Body of pancreas (tissue), 4 donors: ENCODE data around the gene HSF4. TPM values are rescaled to one million over a fixed set of nuclear protein-coding genes. Genes with fewer than 3 reads are reported as not detected.

Source experiments
- ATAC-seq: fragments of 150-250 bp; one replicate; pipeline ENCODE4 v1.9.1; 2016
- DNase-seq, 4 donors: peaks; one replicate each; pipeline ENCODE4 v3.0.0-alpha.2; 2019
- H3K27ac ChIP-seq, 4 donors: fragments of 200-600 bp; sonication (generic); 1 replicate in 3 of 4; 2 replicates in 1 of 4; pipeline versions ENCODE4 v1.5.1 to v1.6.1; 2016 to 2019; ENCODE audit warnings: mild to moderate bottlenecking in 1 of 4, mixed read lengths in 1 of 4, moderate library complexity in 1 of 4
- H3K27me3 ChIP-seq, 2 donors: fragments of 200-600 bp; sonication (generic); one replicate each; pipeline ENCODE4 v1.6.0; 2016; ENCODE audit warnings: mild to moderate bottlenecking in 1 of 2
- H3K36me3 ChIP-seq, 2 donors: fragments of 200-600 bp; sonication (generic); replicated peaks in 1 of 2; 2 replicates each; pipeline ENCODE4 v1.5.1; 2016; ENCODE audit warnings: low read depth in 2 of 2; ENCODE audit not compliant: insufficient read depth in 1 of 2
- H3K4me1 ChIP-seq: fragments of 200-600 bp; sonication (generic); one replicate; pipeline ENCODE4 v1.6.0; 2016
- H3K4me3 ChIP-seq, 2 donors: fragments of 200-600 bp; sonication (generic); 1 replicate in 1 of 2; 2 replicates in 1 of 2; pipeline ENCODE4 v1.5.1; 2016 to 2019
- H3K9me3 ChIP-seq, 3 donors: fragments of 200-600 bp; sonication (generic); 1 replicate in 2 of 3; 2 replicates in 1 of 3; pipeline ENCODE4 v1.5.1; 2016
- CTCF ChIP-seq, 7 experiments: fragments of 450-650 bp in 4 of 7; fragments of 200-600 bp in 3 of 7; sonication (generic) in 3 of 7; IDR thresholded peaks; one replicate each; pipeline ENCODE4 v1.5.1; 2016 to 2019; ENCODE audit warnings: antibody characterized with exemption in 7 of 7
- POLR2A ChIP-seq, 3 donors: fragments of 450-650 bp; IDR thresholded peaks; one replicate each; pipeline ENCODE4 v1.6.1; 2016; ENCODE audit warnings: antibody characterized with exemption in 3 of 3, mild to moderate bottlenecking in 2 of 3
- WGBS, 2 donors: methylation state at CpG; one replicate each; pipeline ENCODE4 v1.1.5; 2017; 5-methylcytosine and 5-hydroxymethylcytosine counted together
- intact Hi-C: fragments of 100-400 bp; cut with DNase I; formaldehyde crosslinking; loops from one replicate; pipeline ENCODE4 v1.15.1; 2023
- total RNA-seq, 2 donors: library from RNA; depleted of rRNA; stranded (reverse); fragments of >200 nt; gene quantifications; one replicate each; pipeline ENCODE4 v1.1.0, GENCODE V29; 2016

HSF4 gene
- total RNA-seq, 2 donors from 2014 or later, result 76.8 to 352 TPM

DNA sequence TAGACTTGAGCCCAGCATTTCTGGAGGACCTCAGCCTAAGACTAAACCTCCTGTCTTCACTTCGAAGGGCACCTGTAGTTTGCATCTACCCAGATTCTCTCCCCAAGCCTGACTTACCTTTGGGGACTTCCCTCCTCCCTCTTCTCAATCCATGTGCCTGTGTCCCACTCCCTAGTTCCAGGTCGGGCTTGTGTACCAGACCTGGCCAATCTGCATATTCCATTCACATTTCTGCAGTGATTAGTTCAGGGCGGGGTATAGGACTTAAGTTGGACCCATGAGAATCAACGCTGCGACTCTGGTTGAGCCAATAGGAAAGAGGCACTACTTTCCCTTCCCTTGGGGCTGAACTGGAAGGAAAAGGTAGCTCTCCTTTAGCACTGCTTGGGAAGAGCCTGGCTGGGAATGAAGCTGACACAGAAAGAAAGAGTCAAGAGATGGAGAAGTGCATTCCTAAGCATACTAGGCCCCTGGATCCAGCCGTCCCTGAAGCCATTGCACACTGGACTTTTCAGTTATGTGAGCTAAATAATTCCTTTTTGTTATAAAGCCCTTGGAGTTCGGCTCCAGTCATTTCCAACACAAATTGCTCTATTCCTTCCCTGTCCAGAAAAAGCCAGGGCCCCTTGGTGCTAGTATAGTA, 7.3 kb upstream of the HSF4 start:
- ATAC-seq (no peak), DNase-seq (no peak)
- Histone ChIP-seq H3K36me3 (no peaks in the 10 kb centered on the region), H3K4me1 (peaks cover 44% of the 10 kb centered on the region), H3K9me3 (no peaks in the 10 kb centered on the region), H3K4me3 (no peak overlapping the region), H3K27ac (no peak overlapping the region), H3K27me3 (no peaks in the 10 kb centered on the region)
- intact Hi-C loops, result no loop called here
- WGBS, 2 donors, result 67 to 71% methylated on average over 7 of the region's 7 CpGs
- no peak for TF ChIP-seq CTCF (IDR thresholded peaks at IDR 0.05)
- no peak for TF ChIP-seq POLR2A (IDR thresholded peaks at IDR 0.05)

DNA sequence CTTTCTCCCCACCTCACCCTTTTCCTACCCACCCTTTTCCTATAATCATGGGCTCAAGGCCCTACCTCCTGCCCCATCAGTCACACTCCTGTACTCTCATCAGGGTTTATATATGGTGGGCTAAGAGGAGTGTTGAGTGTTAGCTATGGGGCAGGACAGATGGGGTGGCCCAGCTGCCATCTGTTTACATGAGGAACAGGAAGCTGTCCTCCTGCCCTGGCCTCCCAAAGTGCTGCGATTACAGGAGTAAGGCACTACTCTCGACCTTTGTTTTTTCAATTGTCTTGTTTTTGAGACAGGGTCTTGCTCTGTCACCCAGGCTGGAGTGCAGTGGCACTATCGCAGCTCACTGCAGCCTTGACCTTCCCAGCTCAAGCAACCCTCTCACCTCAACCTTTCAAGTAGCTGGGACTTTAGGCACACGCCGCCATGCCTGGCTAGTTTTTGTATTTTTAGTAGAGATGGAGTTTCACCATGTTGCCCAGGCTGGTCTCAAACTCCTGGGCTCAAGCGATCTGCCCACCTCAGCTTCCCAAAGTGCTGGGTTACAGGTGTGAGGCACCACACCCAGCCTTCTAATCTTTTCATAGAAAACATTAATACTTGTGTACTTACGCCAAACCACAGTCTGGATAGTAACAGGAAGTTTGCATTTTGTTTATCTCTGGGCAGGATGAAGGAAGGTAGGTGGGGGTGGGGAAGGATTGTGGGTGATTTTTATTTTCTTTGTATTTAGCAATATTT, 6.5 kb upstream of the HSF4 start:
- intact Hi-C loops, result no loop called here
- TF ChIP-seq CTCF (IDR thresholded peaks at IDR 0.05) (no peak), POLR2A (IDR thresholded peaks at IDR 0.05) (no peak)
- Histone ChIP-seq H3K9me3 (no peaks in the 10 kb centered on the region), H3K4me3 (no peak overlapping the region), H3K36me3 (no peaks in the 10 kb centered on the region), H3K4me1 (peaks cover 53% of the 10 kb centered on the region), H3K27me3 (no peaks in the 10 kb centered on the region), H3K27ac (peak overlapping the region in 1 of 4 donors; percentile 92)
- ATAC-seq (no peak), DNase-seq (no peak)
- WGBS, 2 donors, result 73 to 74% methylated on average over 7 of the region's 7 CpGs

GRCh38 chr16:67158637-67159600, 5.6 kb upstream of the HSF4 start:
- Histone ChIP-seq H3K27ac (peak overlapping the region; percentile 70 to 92 (median 82)), H3K36me3 (no peaks in the 10 kb centered on the region), H3K4me1 (peaks cover 61% of the 10 kb centered on the region), H3K9me3 (no peaks in the 10 kb centered on the region), H3K27me3 (no peaks in the 10 kb centered on the region), H3K4me3 (peak overlapping the region; percentile 60 to 72)
- no peak for ATAC-seq
- intact Hi-C loops, result no loop called here
- TF ChIP-seq CTCF (IDR thresholded peaks at IDR 0.05) (no peak), POLR2A (IDR thresholded peaks at IDR 0.05) (no peak)
- 2 to 4% methylated on average over 21 to 34 of the region's 34 CpGs for whole genome bisulfite sequencing, 2 donors
- DNase-seq, result peak; percentile 51 to 61 (median 54)

- ATAC-seq (no peak), DNase-seq (peak in 2 of 4 donors; percentile 14 to 18)
- TF ChIP-seq CTCF (IDR thresholded peaks at IDR 0.05) (no peak), POLR2A (IDR thresholded peaks at IDR 0.05) (no peak)
- no peaks in the 10 kb centered on the region for H3K9me3 ChIP-seq
- no peak overlapping the region for H3K4me3 ChIP-seq
- H3K27me3 ChIP-seq, result no peaks in the 10 kb centered on the region
- peaks cover 63% of the 10 kb centered on the region for H3K4me1 ChIP-seq
- intact Hi-C loops, result no loop called here
- 64 to 84% methylated on average over 11 to 23 of the region's 25 CpGs for WGBS, 2 donors
- no peaks in the 10 kb centered on the region for H3K36me3 ChIP-seq
- H3K27ac ChIP-seq, result no peak overlapping the region
These were observed 2.9 kb upstream of the HSF4 start for GRCh38 chr16:67161595-67162058.
